ENCODE results near the gene TGDS. TPM values are rescaled to one million over a fixed set of nuclear protein-coding genes. Genes with fewer than 3 reads are reported as not detected.
"Not testable (repeated sequence)": the region's sequence is repeated elsewhere in the genome, so short reads cannot be mapped to it uniquely, and the experiment has no call there.

TGDS gene
- 10 to 100 TPM; 18.3 to 19.7 TPM for total RNA-seq

GRCh38 chr13:94595950-94596574 lies at the start of gene TGDS:
Gene TGDS, minus strand, starts transcription at chr13:94596152. Its CDS starts 16 bp downstream, at chr13:94596136.
- Mint-ChIP-seq H3K36me3 (ENCODE audit: low read depth) (peaks cover 25% of the 10 kb centered on the region), H3K4me1 (peaks cover 41% of the 10 kb centered on the region), H3K27ac (peak within 1 kb of the TSS; percentile 87), H3K4me3 (peak within 1 kb of the TSS; percentile 86), H3K27me3 (no peaks in the 10 kb centered on the region), H3K9me3 (peaks cover 4% of the 10 kb centered on the region)
- ChIA-PET POLR2A (interaction anchor here (0.7 to 2.2 kb wide), 17 partner anchors 8 to 1080 kb away, joined by 3 to 83 read pairs (median 5); partner anchors contain the start of gene DNAJC3), CTCF (interaction anchor here (0.8 to 2.4 kb wide), 11 partner anchors 9 to 593 kb away, joined by 3 to 23 read pairs (median 5); no protein-coding TSS in a partner anchor)
- peak; percentile 92 for DNase-seq

- Mint-ChIP-seq H3K27ac (no peak overlapping the region), H3K4me3 (no peak overlapping the region), H3K27me3 (peaks cover 6% of the 10 kb centered on the region), H3K9me3 (peaks cover 5% of the 10 kb centered on the region), H3K4me1 (no peaks in the 10 kb centered on the region), H3K36me3 (ENCODE audit: low read depth) (no peaks in the 10 kb centered on the region)
- ChIA-PET POLR2A (no interaction called here), CTCF (no interaction called here)
- DNase-seq: no peak
Measured at GRCh38 chr13:94641409-94641941, 45.5 kb upstream of the TGDS start.

- no peak overlapping the region for H3K4me3 Mint-ChIP-seq
- H3K27ac Mint-ChIP-seq: no peak overlapping the region
- no peak for DNase-seq
Measured at GRCh38 chr13:94640721-94641120, 44.8 kb upstream of the TGDS start.

GRCh38 chr13:94637677-94638076 lies 41.7 kb upstream of the TGDS start:
- DNase-seq, H3K9me3 Mint-ChIP-seq, H3K27me3 Mint-ChIP-seq, H3K27ac Mint-ChIP-seq, H3K4me3 Mint-ChIP-seq, CTCF ChIA-PET, H3K4me1 Mint-ChIP-seq, POLR2A ChIA-PET: not testable (repeated sequence)
- peaks cover 14% of the 10 kb centered on the region for H3K36me3 Mint-ChIP-seq (ENCODE audit: low read depth)

More at GRCh38 chr13:94640721-94641120, 44.8 kb upstream of the TGDS start:
- ChIA-PET CTCF (no interaction called here), POLR2A (no interaction called here)
- Mint-ChIP-seq H3K4me1 (no peaks in the 10 kb centered on the region), H3K27me3 (peaks cover 6% of the 10 kb centered on the region), H3K9me3 (peaks cover 5% of the 10 kb centered on the region), H3K36me3 (ENCODE audit: low read depth) (no peaks in the 10 kb centered on the region)

- ChIA-PET POLR2A (interaction anchor here (1.2 kb wide), 1 partner anchor 8 kb away, joined by 3 read pairs; no protein-coding TSS in a partner anchor), CTCF (interaction anchor here (1.5 kb wide), 1 partner anchor 16 kb away, joined by 5 read pairs; no protein-coding TSS in a partner anchor)
- no peak overlapping the region for H3K4me3 Mint-ChIP-seq
- H3K36me3 Mint-ChIP-seq (ENCODE audit: low read depth): peaks cover 19% of the 10 kb centered on the region
- no peak overlapping the region for H3K27ac Mint-ChIP-seq
- peaks cover 6% of the 10 kb centered on the region for H3K27me3 Mint-ChIP-seq
- peaks cover 5% of the 10 kb centered on the region for H3K9me3 Mint-ChIP-seq
- H3K4me1 Mint-ChIP-seq: no peaks in the 10 kb centered on the region
- no peak for DNase-seq
Measured at GRCh38 chr13:94636942-94637578, 41.1 kb upstream of the TGDS start.

GRCh38 chr13:94636096-94636495 lies 40.1 kb upstream of the TGDS start:
- POLR2A ChIA-PET: interaction anchor here (1.2 kb wide), 1 partner anchor 9 kb away, joined by 3 read pairs; no protein-coding TSS in a partner anchor
- peaks cover 27% of the 10 kb centered on the region for H3K36me3 Mint-ChIP-seq (ENCODE audit: low read depth)
- not testable (repeated sequence) for H3K4me1 Mint-ChIP-seq, H3K9me3 Mint-ChIP-seq, DNase-seq, H3K4me3 Mint-ChIP-seq, H3K27ac Mint-ChIP-seq, H3K27me3 Mint-ChIP-seq
- CTCF ChIA-PET: interaction anchor here (1.5 kb wide), 1 partner anchor 15 kb away, joined by 5 read pairs; no protein-coding TSS in a partner anchor

GRCh38 chr13:94632226-94632980 lies 36.5 kb upstream of the TGDS start:
- Mint-ChIP-seq H3K27me3 (no peaks in the 10 kb centered on the region), H3K9me3 (peaks cover 2% of the 10 kb centered on the region), H3K36me3 (ENCODE audit: low read depth) (peaks cover 53% of the 10 kb centered on the region), H3K4me1 (no peaks in the 10 kb centered on the region), H3K27ac (no peak overlapping the region), H3K4me3 (no peak overlapping the region)
- POLR2A ChIA-PET: no interaction called here
- CTCF ChIA-PET: no interaction called here
- DNase-seq: no peak

GRCh38 chr13:94630858-94631257 lies 34.9 kb upstream of the TGDS start:
- Mint-ChIP-seq H3K27me3 (no peaks in the 10 kb centered on the region), H3K9me3 (no peaks in the 10 kb centered on the region), H3K36me3 (ENCODE audit: low read depth) (peaks cover 59% of the 10 kb centered on the region), H3K4me1 (no peaks in the 10 kb centered on the region), H3K27ac (no peak overlapping the region), H3K4me3 (no peak overlapping the region)
- POLR2A ChIA-PET: no interaction called here
- DNase-seq: no peak
- CTCF ChIA-PET: interaction anchor here (0.5 to 3.5 kb wide), 3 partner anchors 11 to 584 kb away, joined by 3 to 18 read pairs (median 4); no protein-coding TSS in a partner anchor

GRCh38 chr13:94623316-94623715 lies 27.4 kb upstream of the TGDS start:
- CTCF ChIA-PET: interaction anchor here (0.7 to 4.4 kb wide), 2 partner anchors 19 to 858 kb away, joined by 3 to 24 read pairs; no protein-coding TSS in a partner anchor

GRCh38 chr13:94622344-94622743 lies 26.4 kb upstream of the TGDS start:
- ChIA-PET POLR2A (no interaction called here), CTCF (interaction anchor here (1.5 to 8.3 kb wide), 3 partner anchors 9 to 187 kb away, joined by 3 to 185 read pairs (median 24); no protein-coding TSS in a partner anchor)
- H3K36me3 Mint-ChIP-seq (ENCODE audit: low read depth): peaks cover 39% of the 10 kb centered on the region
- H3K27ac Mint-ChIP-seq: no peak overlapping the region
- no peaks in the 10 kb centered on the region for H3K4me1 Mint-ChIP-seq
- DNase-seq: no peak
- no peak overlapping the region for H3K4me3 Mint-ChIP-seq
- no peaks in the 10 kb centered on the region for H3K9me3 Mint-ChIP-seq
- no peaks in the 10 kb centered on the region for H3K27me3 Mint-ChIP-seq

More at GRCh38 chr13:94623316-94623715, 27.4 kb upstream of the TGDS start:
- no peak overlapping the region for H3K27ac Mint-ChIP-seq
- no peak overlapping the region for H3K4me3 Mint-ChIP-seq
- no peak for DNase-seq
- no peaks in the 10 kb centered on the region for H3K27me3 Mint-ChIP-seq
- H3K36me3 Mint-ChIP-seq (ENCODE audit: low read depth): peaks cover 46% of the 10 kb centered on the region
- H3K9me3 Mint-ChIP-seq: no peaks in the 10 kb centered on the region
- H3K4me1 Mint-ChIP-seq: no peaks in the 10 kb centered on the region
- POLR2A ChIA-PET: no interaction called here

- H3K4me1 Mint-ChIP-seq: peaks cover 8% of the 10 kb centered on the region
- peak; percentile 42 for DNase-seq
- H3K27ac Mint-ChIP-seq: no peak overlapping the region
- no peaks in the 10 kb centered on the region for H3K9me3 Mint-ChIP-seq
- peaks cover 33% of the 10 kb centered on the region for H3K36me3 Mint-ChIP-seq (ENCODE audit: low read depth)
- H3K27me3 Mint-ChIP-seq: no peaks in the 10 kb centered on the region
- H3K4me3 Mint-ChIP-seq: no peak overlapping the region
- ChIA-PET CTCF (interaction anchor here (0.7 to 8.3 kb wide), 15 partner anchors 9 to 785 kb away, joined by 3 to 185 read pairs (median 5); partner anchors contain the start of gene TGDS), POLR2A (interaction anchor here (1.3 kb wide), 1 partner anchor 18 kb away, joined by 4 read pairs; no protein-coding TSS in a partner anchor)
Measured at GRCh38 chr13:94620286-94620896, 24.4 kb upstream of the TGDS start.

- Mint-ChIP-seq H3K4me3 (no peak overlapping the region), H3K36me3 (ENCODE audit: low read depth) (peaks cover 29% of the 10 kb centered on the region), H3K27me3 (no peaks in the 10 kb centered on the region), H3K9me3 (no peaks in the 10 kb centered on the region), H3K27ac (no peak overlapping the region), H3K4me1 (peaks cover 14% of the 10 kb centered on the region)
- DNase-seq: no peak
- POLR2A ChIA-PET: interaction anchor here (1.7 to 2.1 kb wide), 2 partner anchors 22 to 69 kb away, joined by 6 to 9 read pairs; partner anchors contain the start of gene TGDS
- CTCF ChIA-PET: interaction anchor here (0.6 to 8.3 kb wide), 18 partner anchors 9 to 787 kb away, joined by 3 to 185 read pairs (median 4); partner anchors contain the start of genes GPR180 and TGDS
Measured at GRCh38 chr13:94617389-94618000, 21.5 kb upstream of the TGDS start.
